ENCODE data around the gene EBI3. TPM values are rescaled to one million over a fixed set of nuclear protein-coding genes. Genes with fewer than 3 reads are reported as not detected.
A peak's percentile ranks its signal among the peaks of the same experiment; 100 is the strongest.
"Not testable (repeated sequence)": the region's sequence is repeated elsewhere in the genome, so short reads cannot be mapped to it uniquely, and the experiment has no call there.

EBI3 gene
- total RNA-seq, 5 donors from 2014 or later (not counting 1 experiment from before 2014, with no cell fraction given) = 0.38 to 0.92 (median 0.79) TPM; not detected in 2

DNA sequence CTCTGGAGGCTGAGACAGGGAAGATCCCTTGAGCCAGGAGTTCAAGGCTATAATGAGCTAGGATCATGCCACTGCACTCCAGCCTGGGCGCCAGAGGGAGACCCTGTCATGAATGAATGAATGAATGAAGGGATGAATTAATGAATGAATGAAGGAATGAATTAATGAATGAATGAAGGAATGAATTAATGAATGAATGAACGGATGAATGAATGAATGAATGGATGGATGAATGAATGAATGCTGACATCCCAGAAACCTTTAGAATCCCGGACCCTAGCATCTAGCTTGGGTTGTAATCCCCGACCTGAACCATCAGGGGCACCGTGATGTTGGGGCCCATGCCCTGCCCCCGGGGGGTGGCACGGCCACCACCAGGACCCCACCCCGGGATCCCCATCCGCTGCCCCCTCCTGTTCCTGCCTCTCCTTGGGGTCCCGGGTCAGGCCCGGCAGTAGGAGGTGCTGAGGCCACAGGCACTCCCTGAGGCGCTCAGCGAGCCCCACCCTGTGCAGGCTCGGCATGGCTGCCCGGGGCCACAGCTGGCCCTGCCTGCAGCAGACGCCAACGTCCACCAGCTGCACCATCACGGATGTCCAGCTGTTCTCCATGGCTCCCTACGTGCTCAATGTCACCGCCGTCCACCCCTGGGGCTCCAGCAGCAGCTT lies 3.4 kb downstream of the EBI3 start:
- POLR2A ChIA-PET = no interaction called here
- peaks cover 10 to 32% of the 10 kb centered on the region in 2 donors for H3K27me3 Mint-ChIP-seq
- peaks cover 0 to 8% of the 10 kb centered on the region in 2 experiments for H3K4me1 ChIP-seq (ENCODE audit: control insufficient read depth in 1 of 2, extremely low read depth in 1 of 2, insufficient read depth in 2 of 2, low read length in 2 of 2)
- 57% methylated on average over 20 of the region's 21 CpGs for WGBS (ENCODE audit: insufficient coverage)
- ATAC-seq (replicated peaks in 1 of 4) (no peak), DNase-seq (no peak)
- no peaks in the 10 kb centered on the region for H3K9me3 Mint-ChIP-seq
- no peak overlapping the region for H3K27ac ChIP-seq (ENCODE audit: low read length)
- H3K27me3 ChIP-seq (replicated peaks in 1 of 2; ENCODE audit: control insufficient read depth in 2 of 2, extremely low read depth in 1 of 2, insufficient read depth in 2 of 2, low read length in 1 of 2) = peaks cover 3 to 72% of the 10 kb centered on the region in 2 experiments
- no peaks in the 10 kb centered on the region for H3K36me3 Mint-ChIP-seq
- no peak overlapping the region for H3K4me3 ChIP-seq (ENCODE audit: control insufficient read depth in 1 of 2, extremely low read depth in 1 of 2, low read length in 1 of 2)
- no peak overlapping the region for H3K27ac Mint-ChIP-seq
- no peaks in the 10 kb centered on the region for H3K36me3 ChIP-seq (ENCODE audit: control insufficient read depth in 2 of 2, extremely low read depth in 1 of 2, insufficient read depth in 1 of 2, low read length in 1 of 2)
- CTCF ChIA-PET = interaction anchor here in 1 of 2 donors (0.6 to 0.7 kb wide), 5 partner anchors 14 to 314 kb away, joined by 4 to 9 read pairs (median 5); partner anchors contain the start of gene YJU2
- no peak overlapping the region for H3K4me3 Mint-ChIP-seq
- peaks cover 0 to 3% (median 0%) of the 10 kb centered on the region in 3 donors for H3K4me1 Mint-ChIP-seq
- no peaks in the 10 kb centered on the region for H3K9me3 ChIP-seq

DNA sequence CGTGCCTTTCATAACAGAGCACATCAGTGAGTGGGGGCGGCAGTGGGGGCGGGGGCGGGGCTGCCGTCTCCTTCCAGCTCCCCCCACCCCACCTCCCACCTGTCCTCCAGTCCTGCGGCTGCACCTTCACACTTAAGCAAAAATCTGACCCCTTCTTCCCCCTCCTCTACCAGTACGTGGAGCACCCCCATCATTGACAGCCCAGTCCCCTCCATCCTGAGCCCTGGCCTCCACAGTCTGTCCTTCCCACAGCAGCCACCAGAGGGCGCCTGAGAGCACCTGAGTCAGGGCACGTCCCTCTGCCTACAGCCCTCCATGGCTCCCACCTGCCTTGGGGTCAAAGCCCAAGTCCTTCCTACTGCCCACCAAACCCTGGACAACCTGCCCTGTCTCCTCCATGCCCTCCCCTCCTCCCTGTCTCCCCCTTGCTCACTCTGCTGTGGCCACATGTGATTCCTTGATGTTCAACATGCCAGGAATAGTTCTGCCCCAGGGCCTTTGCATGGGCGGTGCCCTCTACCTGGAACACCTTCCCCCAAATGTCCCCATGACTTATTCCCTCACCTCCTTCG lies 4.0 kb downstream of the EBI3 start:
- peak in 3 of 4 experiments; percentile 45 to 69 (median 66) for ATAC-seq (replicated peaks in 1 of 4)

DNA sequence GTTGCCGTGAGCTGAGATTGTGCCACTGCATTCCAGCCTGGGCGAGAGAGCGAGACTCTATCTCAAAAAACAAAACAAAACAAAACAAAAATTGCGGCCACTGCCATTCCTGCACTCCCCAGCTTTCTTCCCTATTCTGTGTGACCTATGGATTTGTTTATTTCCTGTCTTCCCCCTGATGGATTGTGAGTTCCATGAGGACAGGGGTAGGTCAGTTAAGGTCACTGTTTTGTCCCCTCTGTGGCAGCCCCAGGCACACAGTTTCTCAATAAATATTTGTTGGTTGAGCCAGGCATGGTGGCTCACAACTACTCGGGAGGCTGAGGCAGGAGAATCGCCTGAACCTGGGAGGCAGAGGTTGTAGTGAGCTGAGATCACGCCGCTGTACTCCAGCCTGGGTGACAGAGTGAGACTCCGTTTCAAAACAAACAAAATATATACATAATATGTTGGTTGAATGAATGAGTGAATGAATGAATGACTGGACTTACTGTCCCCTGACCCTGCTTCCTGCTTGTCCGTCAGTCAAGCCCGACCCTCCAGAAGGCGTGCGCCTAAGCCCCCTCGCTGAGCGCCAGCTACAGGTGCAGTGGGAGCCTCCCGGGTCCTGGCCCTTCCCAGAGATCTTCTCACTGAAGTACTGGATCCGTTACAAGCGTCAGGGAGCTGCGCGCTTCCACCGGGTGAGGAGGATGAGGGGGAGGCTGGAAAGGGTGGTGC lies 5.0 kb downstream of the EBI3 start:
- Mint-ChIP-seq H3K4me3 (no peak overlapping the region), H3K36me3 (no peaks in the 10 kb centered on the region), H3K27me3 (peaks cover 10 to 30% of the 10 kb centered on the region in 2 donors), H3K9me3 (no peaks in the 10 kb centered on the region), H3K4me1 (peaks cover 0 to 3% (median 0%) of the 10 kb centered on the region in 3 donors), H3K27ac (no peak overlapping the region)
- Histone ChIP-seq H3K27me3 (replicated peaks in 1 of 2; ENCODE audit: control insufficient read depth in 2 of 2, extremely low read depth in 1 of 2, insufficient read depth in 2 of 2, low read length in 1 of 2) (peaks cover 3 to 68% of the 10 kb centered on the region in 2 experiments), H3K4me1 (ENCODE audit: control insufficient read depth in 1 of 2, extremely low read depth in 1 of 2, insufficient read depth in 2 of 2, low read length in 2 of 2) (peaks cover 0 to 4% of the 10 kb centered on the region in 2 experiments), H3K4me3 (ENCODE audit: control insufficient read depth in 1 of 2, extremely low read depth in 1 of 2, low read length in 1 of 2) (no peak overlapping the region), H3K9me3 (no peaks in the 10 kb centered on the region), H3K27ac (ENCODE audit: low read length) (no peak overlapping the region), H3K36me3 (ENCODE audit: control insufficient read depth in 2 of 2, extremely low read depth in 1 of 2, insufficient read depth in 1 of 2, low read length in 1 of 2) (no peaks in the 10 kb centered on the region)
- ChIA-PET POLR2A (no interaction called here), CTCF (interaction anchor here in 1 of 2 donors (0.7 kb wide), 1 partner anchor 118 kb away, joined by 3 read pairs; no protein-coding TSS in a partner anchor)
- WGBS (ENCODE audit: insufficient coverage) = 77% methylated on average over 10 of the region's 21 CpGs
- ATAC-seq (replicated peaks in 1 of 4) (no peak), DNase-seq (no peak)

More for the DNA sequence above, 4.0 kb downstream of the EBI3 start:
- DNase-seq = peak in 34 of 35 experiments; percentile 26 to 72 (median 54)
- Histone ChIP-seq H3K4me1 (ENCODE audit: control insufficient read depth in 1 of 2, extremely low read depth in 1 of 2, insufficient read depth in 2 of 2, low read length in 2 of 2) (peaks cover 0 to 8% of the 10 kb centered on the region in 2 experiments), H3K27ac (ENCODE audit: low read length) (no peak overlapping the region), H3K36me3 (ENCODE audit: control insufficient read depth in 2 of 2, extremely low read depth in 1 of 2, insufficient read depth in 1 of 2, low read length in 1 of 2) (no peaks in the 10 kb centered on the region), H3K9me3 (no peaks in the 10 kb centered on the region), H3K27me3 (replicated peaks in 1 of 2; ENCODE audit: control insufficient read depth in 2 of 2, extremely low read depth in 1 of 2, insufficient read depth in 2 of 2, low read length in 1 of 2) (peaks cover 3 to 75% of the 10 kb centered on the region in 2 experiments), H3K4me3 (ENCODE audit: control insufficient read depth in 1 of 2, extremely low read depth in 1 of 2, low read length in 1 of 2) (no peak overlapping the region)
- Mint-ChIP-seq H3K27me3 (peaks cover 10 to 32% of the 10 kb centered on the region in 2 donors), H3K27ac (no peak overlapping the region), H3K36me3 (no peaks in the 10 kb centered on the region), H3K4me1 (peaks cover 0 to 3% (median 0%) of the 10 kb centered on the region in 3 donors), H3K9me3 (no peaks in the 10 kb centered on the region), H3K4me3 (no peak overlapping the region)
- ChIA-PET CTCF (interaction anchor here in 1 of 2 donors (0.7 kb wide), 1 partner anchor 119 kb away, joined by 3 read pairs; no protein-coding TSS in a partner anchor), POLR2A (no interaction called here)
- 52% methylated on average over 9 of the region's 11 CpGs for WGBS (ENCODE audit: insufficient coverage)

DNA sequence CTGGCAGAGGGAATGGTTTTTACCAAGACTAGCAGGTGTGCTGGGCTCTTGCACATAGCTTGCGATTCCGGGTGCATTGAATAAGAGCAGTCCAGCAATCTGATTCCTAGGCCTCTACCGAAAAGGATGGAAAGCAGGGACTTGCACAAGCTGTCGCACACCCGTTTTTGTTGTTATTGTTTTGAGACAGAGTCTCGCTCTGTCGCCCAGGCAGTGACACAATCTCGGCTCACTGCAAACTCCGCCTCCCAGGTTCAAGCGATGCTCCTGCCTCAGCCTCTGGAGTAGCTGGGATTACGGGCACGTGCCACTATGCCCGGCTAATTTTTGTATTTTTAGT lies 5.5 kb downstream of the EBI3 start:
- Histone ChIP-seq H3K36me3 (ENCODE audit: control insufficient read depth in 2 of 2, extremely low read depth in 1 of 2, insufficient read depth in 1 of 2, low read length in 1 of 2) (no peaks in the 10 kb centered on the region), H3K27me3 (replicated peaks in 1 of 2; ENCODE audit: control insufficient read depth in 2 of 2, extremely low read depth in 1 of 2, insufficient read depth in 2 of 2, low read length in 1 of 2) (peaks cover 0 to 64% of the 10 kb centered on the region in 2 experiments), H3K4me1 (ENCODE audit: control insufficient read depth in 1 of 2, extremely low read depth in 1 of 2, insufficient read depth in 2 of 2, low read length in 2 of 2) (no peaks in the 10 kb centered on the region), H3K9me3 (no peaks in the 10 kb centered on the region), H3K27ac (ENCODE audit: low read length) (no peak overlapping the region), H3K4me3 (ENCODE audit: control insufficient read depth in 1 of 2, extremely low read depth in 1 of 2, low read length in 1 of 2) (no peak overlapping the region)
- H3K36me3 Mint-ChIP-seq = no peaks in the 10 kb centered on the region
- WGBS (ENCODE audit: insufficient coverage) = 90% methylated on average over 12 of the region's 13 CpGs
- ChIA-PET CTCF (no interaction called here), POLR2A (no interaction called here)
- no peaks in the 10 kb centered on the region for H3K9me3 Mint-ChIP-seq
- DNase-seq (no peak), ATAC-seq (replicated peaks in 1 of 4) (no peak)
- H3K27ac Mint-ChIP-seq = no peak overlapping the region
- H3K27me3 Mint-ChIP-seq = peaks cover 10 to 25% of the 10 kb centered on the region in 2 donors
- no peak overlapping the region for H3K4me3 Mint-ChIP-seq
- H3K4me1 Mint-ChIP-seq = no peaks in the 10 kb centered on the region

DNA sequence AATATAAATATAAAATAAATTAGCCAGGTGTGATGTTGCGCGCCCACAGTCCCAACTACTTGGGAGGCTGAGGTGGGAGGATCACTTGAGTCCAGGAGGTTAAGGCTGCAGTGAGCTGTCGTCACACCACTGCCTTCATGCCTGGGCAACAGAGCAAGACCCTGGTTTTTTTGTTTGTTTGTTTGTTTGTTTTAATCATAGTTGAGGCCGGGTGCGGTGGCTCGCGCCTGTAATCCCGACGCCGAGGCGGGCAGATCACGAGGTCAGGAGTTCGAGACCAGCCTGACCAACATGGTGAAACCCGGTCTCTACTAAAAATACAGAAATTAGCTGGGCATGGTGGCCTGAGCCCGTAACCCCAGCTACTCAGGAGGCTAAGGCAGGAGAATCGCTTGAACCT lies 8.2 kb downstream of the EBI3 start:
- CTCF ChIA-PET; H3K36me3 ChIP-seq (ENCODE audit: control insufficient read depth in 2 of 2, extremely low read depth in 1 of 2, insufficient read depth in 1 of 2, low read length in 1 of 2); H3K27ac ChIP-seq (ENCODE audit: low read length); H3K4me1 ChIP-seq (ENCODE audit: control insufficient read depth in 1 of 2, extremely low read depth in 1 of 2, insufficient read depth in 2 of 2, low read length in 2 of 2); H3K36me3 Mint-ChIP-seq; H3K9me3 Mint-ChIP-seq; DNase-seq; H3K27ac Mint-ChIP-seq; H3K4me1 Mint-ChIP-seq; ATAC-seq (replicated peaks in 1 of 4); H3K4me3 ChIP-seq (ENCODE audit: control insufficient read depth in 1 of 2, extremely low read depth in 1 of 2, low read length in 1 of 2); H3K4me3 Mint-ChIP-seq; H3K9me3 ChIP-seq; POLR2A ChIA-PET: not testable (repeated sequence)
- peaks cover 0 to 41% of the 10 kb centered on the region in 2 experiments for H3K27me3 ChIP-seq (replicated peaks in 1 of 2; ENCODE audit: control insufficient read depth in 2 of 2, extremely low read depth in 1 of 2, insufficient read depth in 2 of 2, low read length in 1 of 2)
- H3K27me3 Mint-ChIP-seq = peaks cover 10 to 12% of the 10 kb centered on the region in 2 donors
- 87% methylated on average over 13 of the region's 16 CpGs for WGBS (ENCODE audit: insufficient coverage)

DNA sequence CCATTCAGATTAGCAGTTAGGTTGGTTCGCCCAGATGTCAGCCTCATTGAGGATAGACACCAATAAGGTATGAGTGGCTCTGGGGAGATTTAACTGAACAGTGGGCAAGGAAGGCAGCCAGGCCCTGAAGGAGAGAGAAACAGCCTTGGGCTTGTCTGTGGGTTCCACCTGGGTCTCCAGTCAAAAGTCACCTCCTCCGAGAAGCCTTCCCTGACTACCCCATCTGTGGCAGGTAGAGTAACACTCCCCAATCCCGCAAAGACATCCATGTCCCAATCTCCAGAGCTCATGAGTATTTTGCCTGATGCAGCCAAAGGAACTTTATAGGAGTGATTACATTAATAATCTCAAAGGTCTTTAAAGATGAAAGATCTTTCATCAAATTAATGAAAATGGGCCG lies 9.5 kb downstream of the EBI3 start:
- Histone ChIP-seq H3K36me3 (ENCODE audit: control insufficient read depth in 2 of 2, extremely low read depth in 1 of 2, insufficient read depth in 1 of 2, low read length in 1 of 2) (no peaks in the 10 kb centered on the region), H3K4me1 (ENCODE audit: control insufficient read depth in 1 of 2, extremely low read depth in 1 of 2, insufficient read depth in 2 of 2, low read length in 2 of 2) (no peaks in the 10 kb centered on the region), H3K4me3 (ENCODE audit: control insufficient read depth in 1 of 2, extremely low read depth in 1 of 2, low read length in 1 of 2) (no peak overlapping the region), H3K27ac (ENCODE audit: low read length) (no peak overlapping the region), H3K27me3 (replicated peaks in 1 of 2; ENCODE audit: control insufficient read depth in 2 of 2, extremely low read depth in 1 of 2, insufficient read depth in 2 of 2, low read length in 1 of 2) (peaks cover 0 to 28% of the 10 kb centered on the region in 2 experiments), H3K9me3 (no peaks in the 10 kb centered on the region)
- Mint-ChIP-seq H3K4me3 (no peak overlapping the region), H3K9me3 (peaks cover 0 to 5% (median 5%) of the 10 kb centered on the region in 3 donors), H3K4me1 (no peaks in the 10 kb centered on the region), H3K36me3 (peaks cover 5% of the 10 kb centered on the region), H3K27me3 (peaks cover 4 to 5% of the 10 kb centered on the region in 2 donors), H3K27ac (no peak overlapping the region)
- ChIA-PET CTCF (no interaction called here), POLR2A (no interaction called here)
- no peak for DNase-seq
- WGBS (ENCODE audit: insufficient coverage) = 88% methylated on average over 1 of the region's 4 CpGs
- ATAC-seq (replicated peaks in 1 of 4) = no peak
